A549 (cell line): ENCODE results near the gene SH2D3A.

Experiments
- CTCF ChIP-seq: fragments of >200 bp; sonication (Bioruptor Twin); formaldehyde crosslinking; IDR thresholded peaks from 3 replicates; pipeline ENCODE4 v1.5.1; 2016
- RAD21 ChIP-seq, 2 experiments: fragments of >200 bp in 1 of 2; sonication (Bioruptor Twin) in 1 of 2; formaldehyde crosslinking in 1 of 2; IDR thresholded peaks in 1 of 2; conservative IDR thresholded peaks in 1 of 2; 2 replicates in 1 of 2; 3 replicates in 1 of 2; pipeline ENCODE4 v1.6.1; 2012 to 2018; ENCODE audit warnings: inconsistent platforms in 1 of 2
- RCOR1 ChIP-seq: fragments of 150-350 bp; IDR thresholded peaks from 2 replicates; pipeline ENCODE4 v1.6.1; 2014; ENCODE audit warnings: antibody characterized with exemption, low read length, low read depth
- REST ChIP-seq: fragments of 200-600 bp; sonication (generic); IDR thresholded peaks from 2 replicates; pipeline ENCODE4 v1.6.1; 2016; ENCODE audit warnings: antibody characterized with exemption, mild to moderate bottlenecking, moderate library complexity

DNA sequence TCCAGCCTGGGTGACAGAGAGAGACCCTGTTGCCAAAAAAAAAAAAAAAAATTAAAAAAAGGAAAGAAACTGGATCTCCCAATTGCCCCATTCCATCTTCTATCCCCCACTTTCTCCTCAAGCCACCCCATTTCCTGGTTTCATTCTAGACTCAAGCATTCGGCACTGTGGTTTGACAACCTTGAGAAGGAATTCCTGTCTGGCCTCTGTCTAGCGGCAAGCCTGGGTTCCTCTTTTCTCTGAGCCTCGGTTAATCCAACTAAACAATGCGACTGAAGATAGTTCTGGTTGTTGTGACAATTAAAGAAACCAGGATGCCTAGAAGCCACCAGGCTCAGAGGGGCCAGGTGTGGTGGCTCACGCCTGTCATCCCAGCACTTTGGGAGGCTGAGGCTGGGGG lies 43.5 kb downstream of the SH2D3A start:
- TF ChIP-seq CTCF (no peak), RAD21 (conservative IDR thresholded peaks at IDR 0.05 in 1 of 2, IDR thresholded peaks at IDR 0.05 in 1 of 2) (no peak), REST (no peak), RCOR1 (no peak)
